HG03575 (cell line): Measurements from ENCODE around the gene PTRH2.
"Not testable (repeated sequence)": the region's sequence is repeated elsewhere in the genome, so short reads cannot be mapped to it uniquely, and the experiment has no call there.

Experiments
- ATAC-seq: cut with Tn5 transposase; IDR thresholded peaks from one replicate; pipeline ENCODE4 v1.9.1; 2021; ENCODE audit not compliant: unreplicated experiment, insufficient number of reproducible peaks, low FRiP score; ENCODE audit errors: extremely low read depth

Gene PTRH2

GRCh38 chr17:59680314-59680713 is 26.9 kb downstream of the PTRH2 start:
- no peak for ATAC-seq

GRCh38 chr17:59678918-59679317 is 28.3 kb downstream of the PTRH2 start:
- no peak for ATAC-seq

- no peak for ATAC-seq
Observed at GRCh38 chr17:59676716-59677115, 30.5 kb downstream of the PTRH2 start.

- ATAC-seq, result no peak
Observed at GRCh38 chr17:59675231-59675630, 32.0 kb downstream of the PTRH2 start.

- ATAC-seq, result no peak
Observed at GRCh38 chr17:59671386-59671785, 35.8 kb downstream of the PTRH2 start.

GRCh38 chr17:59669944-59670343 is 37.3 kb downstream of the PTRH2 start:
- ATAC-seq, result no peak

- no peak for ATAC-seq
Observed at GRCh38 chr17:59669411-59669810, 37.8 kb downstream of the PTRH2 start.

GRCh38 chr17:59668816-59669215 is 38.4 kb downstream of the PTRH2 start:
- no peak for ATAC-seq

GRCh38 chr17:59666235-59666634 is 41.0 kb downstream of the PTRH2 start:
- no peak for ATAC-seq

GRCh38 chr17:59656624-59657023 is 50.6 kb downstream of the PTRH2 start:
- ATAC-seq, result not testable (repeated sequence)

- ATAC-seq, result no peak
Observed at GRCh38 chr17:59652119-59652518, 55.1 kb downstream of the PTRH2 start.

GRCh38 chr17:59651346-59651745 is 55.9 kb downstream of the PTRH2 start:
- no peak for ATAC-seq

- ATAC-seq, result no peak
Observed at GRCh38 chr17:59650642-59651041, 56.6 kb downstream of the PTRH2 start.

GRCh38 chr17:59649886-59650285 is 57.3 kb downstream of the PTRH2 start:
- ATAC-seq, result no peak
